ENCODE measurements around the gene CPED1.

DNA sequence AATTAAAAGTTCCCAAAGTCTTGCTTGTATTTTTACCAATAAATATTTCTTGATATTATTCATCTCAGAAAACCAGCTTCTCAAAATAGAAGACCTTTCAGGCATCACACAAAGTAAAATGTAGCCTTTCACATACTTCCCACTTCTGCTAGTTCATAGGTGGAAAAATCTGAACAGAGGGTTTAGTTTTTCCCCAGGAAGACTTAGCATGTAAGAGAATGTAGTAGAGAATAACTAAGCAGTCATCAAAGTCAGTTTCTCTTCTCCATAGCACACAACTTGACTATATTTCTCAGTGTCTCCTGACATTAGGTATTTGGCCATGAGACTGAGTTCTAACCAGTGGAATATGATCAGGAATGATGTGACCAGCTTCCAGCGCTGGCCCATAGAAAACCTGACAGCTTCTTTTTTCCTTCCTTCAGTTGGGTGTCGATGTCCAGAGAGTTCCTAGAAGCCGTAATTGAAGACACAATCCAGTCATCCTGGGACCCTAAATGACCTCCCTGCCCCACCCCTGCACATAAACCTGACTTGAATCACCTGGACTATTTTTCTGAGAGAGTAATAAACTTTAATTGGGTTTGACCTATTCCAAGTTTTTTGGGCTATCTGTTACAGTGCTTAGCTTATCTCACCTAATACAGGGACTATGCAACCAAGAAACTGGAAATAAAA, 272.8 kb downstream of the CPED1 start:
- no peak for TF ChIP-seq POLR2A (IDR thresholded peaks at IDR 0.05)
- TF ChIP-seq, protein P1, sequence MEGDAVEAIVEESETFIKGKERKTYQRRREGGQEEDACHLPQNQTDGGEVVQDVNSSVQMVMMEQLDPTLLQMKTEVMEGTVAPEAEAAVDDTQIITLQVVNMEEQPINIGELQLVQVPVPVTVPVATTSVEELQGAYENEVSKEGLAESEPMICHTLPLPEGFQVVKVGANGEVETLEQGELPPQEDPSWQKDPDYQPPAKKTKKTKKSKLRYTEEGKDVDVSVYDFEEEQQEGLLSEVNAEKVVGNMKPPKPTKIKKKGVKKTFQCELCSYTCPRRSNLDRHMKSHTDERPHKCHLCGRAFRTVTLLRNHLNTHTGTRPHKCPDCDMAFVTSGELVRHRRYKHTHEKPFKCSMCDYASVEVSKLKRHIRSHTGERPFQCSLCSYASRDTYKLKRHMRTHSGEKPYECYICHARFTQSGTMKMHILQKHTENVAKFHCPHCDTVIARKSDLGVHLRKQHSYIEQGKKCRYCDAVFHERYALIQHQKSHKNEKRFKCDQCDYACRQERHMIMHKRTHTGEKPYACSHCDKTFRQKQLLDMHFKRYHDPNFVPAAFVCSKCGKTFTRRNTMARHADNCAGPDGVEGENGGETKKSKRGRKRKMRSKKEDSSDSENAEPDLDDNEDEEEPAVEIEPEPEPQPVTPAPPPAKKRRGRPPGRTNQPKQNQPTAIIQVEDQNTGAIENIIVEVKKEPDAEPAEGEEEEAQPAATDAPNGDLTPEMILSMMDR (IDR thresholded peaks at IDR 0.05) = no peak
